Ascending aorta (tissue), 2 donors: ENCODE measurements around the gene EMP2. TPM values are rescaled to one million over a fixed set of nuclear protein-coding genes. Genes with fewer than 3 reads are reported as not detected.

Experiments used
- DNase-seq, 2 donors: peaks; one replicate each; pipeline ENCODE4 v3.0.0-alpha.2; 2019; ENCODE audit warnings: low spot score in 2 of 2
- H3K27ac ChIP-seq, 2 donors: fragments of 200-600 bp; sonication (generic); one replicate each; pipeline ENCODE4 v1.5.1; 2016 to 2017; ENCODE audit warnings: mild to moderate bottlenecking in 1 of 2
- H3K27me3 ChIP-seq: fragments of 200-600 bp; sonication (generic); one replicate; pipeline ENCODE4 v1.5.1; 2017
- H3K36me3 ChIP-seq, 2 donors: fragments of 200-600 bp; sonication (generic); one replicate each; pipeline ENCODE4 v1.5.1; 2016
- H3K4me1 ChIP-seq, 2 donors: fragments of 200-600 bp; sonication (generic); one replicate each; pipeline ENCODE4 v1.5.1; 2016 to 2017; ENCODE audit warnings: mild to moderate bottlenecking in 1 of 2
- H3K4me3 ChIP-seq, 2 donors: fragments of 200-600 bp; sonication (generic); one replicate each; pipeline ENCODE4 v1.5.1; 2016 to 2017; ENCODE audit warnings: mild to moderate bottlenecking in 1 of 2
- H3K9me3 ChIP-seq, 2 donors: fragments of 200-600 bp; sonication (generic); one replicate each; pipeline ENCODE4 v1.5.1; 2016
- CTCF ChIP-seq, 3 experiments: fragments of 200-600 bp in 2 of 3; fragments of 450-650 bp in 1 of 3; sonication (generic) in 2 of 3; IDR thresholded peaks; one replicate each; pipeline ENCODE4 v1.5.1; 2016 to 2019; ENCODE audit warnings: antibody characterized with exemption in 3 of 3, mild to moderate bottlenecking in 1 of 3, moderate library complexity in 1 of 3
- intact Hi-C: fragments of 100-400 bp; cut with DNase I; formaldehyde crosslinking; loops from one replicate; pipeline ENCODE4 v1.15.1; 2023
- total RNA-seq: library from RNA; depleted of rRNA; stranded (reverse); fragments of >200 nt; gene quantifications from one replicate; pipeline ENCODE4 v1.1.0, GENCODE V29; 2016

EMP2 gene
- total RNA-seq, 1 donor from 2014 or later, result 49.2 TPM

- Histone ChIP-seq H3K36me3 (no peaks in the 10 kb centered on the region), H3K27ac (no peak overlapping the region), H3K4me3 (no peak overlapping the region), H3K4me1 (no peaks in the 10 kb centered on the region), H3K9me3 (no peaks in the 10 kb centered on the region), H3K27me3 (no peaks in the 10 kb centered on the region)
- no peak for DNase-seq
- intact Hi-C loops, result loop anchor here (10.0 kb wide), 1 partner anchor 334 kb away; no protein-coding TSS in a partner anchor
- no peak for TF ChIP-seq CTCF (IDR thresholded peaks at IDR 0.05)
Observed at GRCh38 chr16:10589109-10589508, 8.7 kb upstream of the EMP2 start.

GRCh38 chr16:10587622-10588021 is 7.2 kb upstream of the EMP2 start:
- no peak overlapping the region for H3K4me3 ChIP-seq
- no peaks in the 10 kb centered on the region for H3K36me3 ChIP-seq
- DNase-seq, result no peak
- H3K9me3 ChIP-seq, result no peaks in the 10 kb centered on the region
- H3K27me3 ChIP-seq, result no peaks in the 10 kb centered on the region
- H3K4me1 ChIP-seq, result no peaks in the 10 kb centered on the region
- intact Hi-C loops, result loop anchor here (10.0 kb wide), 1 partner anchor 333 kb away; no protein-coding TSS in a partner anchor
- H3K27ac ChIP-seq, result no peak overlapping the region
- no peak for TF ChIP-seq CTCF (IDR thresholded peaks at IDR 0.05)

GRCh38 chr16:10584981-10585438 is 4.6 kb upstream of the EMP2 start:
- Histone ChIP-seq H3K4me3 (no peak overlapping the region), H3K27me3 (no peaks in the 10 kb centered on the region), H3K9me3 (no peaks in the 10 kb centered on the region), H3K27ac (no peak overlapping the region), H3K4me1 (peaks cover 0 to 7% of the 10 kb centered on the region in 2 donors), H3K36me3 (no peaks in the 10 kb centered on the region)
- intact Hi-C loops, result loop anchor here (5.0 to 10.0 kb wide), 3 partner anchors 242 to 332 kb away; no protein-coding TSS in a partner anchor
- no peak for DNase-seq
- TF ChIP-seq CTCF (IDR thresholded peaks at IDR 0.05), result no peak

GRCh38 chr16:10583269-10583668 is 2.9 kb upstream of the EMP2 start:
- Histone ChIP-seq H3K36me3 (no peaks in the 10 kb centered on the region), H3K4me1 (peaks cover 0 to 14% of the 10 kb centered on the region in 2 donors), H3K9me3 (no peaks in the 10 kb centered on the region), H3K4me3 (no peak overlapping the region), H3K27me3 (no peaks in the 10 kb centered on the region), H3K27ac (no peak overlapping the region)
- TF ChIP-seq CTCF (IDR thresholded peaks at IDR 0.05), result no peak
- no peak for DNase-seq
- intact Hi-C loops, result loop anchor here (5.0 to 10.0 kb wide), 3 partner anchors 244 to 334 kb away; no protein-coding TSS in a partner anchor

- no peak for DNase-seq
- no peak for TF ChIP-seq CTCF (IDR thresholded peaks at IDR 0.05)
- Histone ChIP-seq H3K36me3 (no peaks in the 10 kb centered on the region), H3K4me3 (no peak overlapping the region), H3K27me3 (no peaks in the 10 kb centered on the region), H3K27ac (peak overlapping the region; percentile 87 to 97), H3K9me3 (no peaks in the 10 kb centered on the region), H3K4me1 (peaks cover 6 to 30% of the 10 kb centered on the region in 2 donors)
- intact Hi-C loops, result loop anchor here (2.0 to 10.0 kb wide), 6 partner anchors 67 to 361 kb away; partner anchors contain the start of gene DEXI
Observed at GRCh38 chr16:10581507-10581906, 1.1 kb upstream of the EMP2 start.
